Endothelial cell of umbilical vein (primary cell): ENCODE data around the gene SP100.

Experiments
- CTCF ChIP-seq, 2 donors: IDR thresholded peaks; 1 replicate in 1 of 2; 2 replicates in 1 of 2; pipeline ENCODE4 v1.5.1; 2011; ENCODE audit warnings: low read length in 2 of 2, mild to moderate bottlenecking in 2 of 2, moderate library complexity in 2 of 2, control low read depth in 1 of 2, inconsistent platforms in 1 of 2, low read depth in 1 of 2; ENCODE audit not compliant: insufficient read depth in 1 of 2; ENCODE audit errors: extremely low read depth in 1 of 2
- EZH2 ChIP-seq: IDR thresholded peaks from 2 replicates; pipeline ENCODE4 v1.6.1; 2012; ENCODE audit warnings: borderline replicate concordance, low read depth, mild to moderate bottlenecking, moderate library complexity, low read length, inconsistent platforms; ENCODE audit not compliant: severe bottlenecking
- JUN ChIP-seq: IDR thresholded peaks from 2 replicates; pipeline ENCODE4 v1.6.1; 2011; ENCODE audit warnings: borderline replicate concordance, low read depth; ENCODE audit not compliant: insufficient read length, insufficient read depth
- MAX ChIP-seq: IDR thresholded peaks from 2 replicates; pipeline ENCODE4 v1.6.1; 2011; ENCODE audit not compliant: insufficient read depth, insufficient read length
- MYC ChIP-seq: IDR thresholded peaks from one replicate; pipeline ENCODE4 v1.6.1; 2011; ENCODE audit warnings: mild to moderate bottlenecking, low read depth, low read length
- POLR2A ChIP-seq: IDR thresholded peaks from 2 replicates; pipeline ENCODE4 v1.6.1; 2012; ENCODE audit warnings: low read depth, mild to moderate bottlenecking, control low read depth, low read length
- POLR2AphosphoS5 ChIP-seq: IDR thresholded peaks from 2 replicates; pipeline ENCODE4 v1.6.1; 2012; ENCODE audit warnings: low read depth, mild to moderate bottlenecking, control low read depth, low read length, moderate library complexity; ENCODE audit not compliant: insufficient read depth

- TF ChIP-seq POLR2AphosphoS5, result no peak
- TF ChIP-seq MAX, result no peak
- TF ChIP-seq POLR2A, result no peak
- TF ChIP-seq CTCF (IDR thresholded peaks at IDR 0.05; ENCODE audit: extremely low read depth in 1 of 2, insufficient read depth in 1 of 2, low read depth in 1 of 2, low read length in 2 of 2), result no peak
- no peak for TF ChIP-seq EZH2
- TF ChIP-seq MYC, result no peak
- no peak for TF ChIP-seq JUN
Observed at GRCh38 chr2:230583581-230583980, 167.6 kb downstream of the SP100 start.
